K562 (cell line): ENCODE results near the gene CEACAM21. TPM values are rescaled to one million over a fixed set of nuclear protein-coding genes. Genes with fewer than 3 reads are reported as not detected.

Source experiments
- ATAC-seq: fragments of 200-7000 bp; cut with Tn5 transposase; 3 replicates; pipeline ENCODE4 v1.9.1; 2020; ENCODE audit warnings: moderate library complexity
- BruUV-seq: library from RNA; stranded (reverse); fragments of 400-500 nt; replicated peaks from 2 replicates; lab custom pipeline; 2021; lab: Mats Ljungman, UMichigan
- CTCF ChIA-PET: fragments of 300-600 bp; formaldehyde crosslinking; extraction: SDS; loops from one replicate; lab custom pipeline; 2021; ENCODE audit warnings: low intra/inter-chr PET ratio; lab: Yijun Ruan, JAX
- POLR2A ChIA-PET: fragments of 300-600, 350-650 bp; sonication (Branson Sonifier 250); formaldehyde crosslinking; extraction: SDS; loops from one replicate; lab custom pipeline; 2021; ENCODE audit warnings: antibody characterized with exemption, inconsistent platforms; lab: Yijun Ruan, JAX
- DNase-seq, 4 experiments: peaks; one replicate each; pipeline versions ENCODE4 v3.0.0 to v3.0.0-alpha.2; 2011 to 2018; ENCODE audit warnings: low spot score in 3 of 4, mixed read lengths in 3 of 4; ENCODE audit errors: extremely low read depth in 1 of 4
- FAIRE-seq: peaks from 2 replicates; lab custom pipeline; 2011; peaks lifted over from hg19 to GRCh38; lab: Jason Lieb, UNC
- H2AFZ ChIP-seq: 2 replicates; pipeline ENCODE4 v1.6.0; 2011; ENCODE audit warnings: low read depth, low read length, control low read depth, inconsistent platforms
- H3K27ac ChIP-seq: fragments of 200-600 bp; 3 replicates; pipeline ENCODE4 v1.8.0; 2011; ENCODE audit warnings: low read depth, mild to moderate bottlenecking, control low read depth, inconsistent platforms, low read length, moderate library complexity, mixed read lengths; ENCODE audit errors: extremely low read depth
- H3K27me3 ChIP-seq, 2 experiments: fragments of 300-600 bp in 1 of 2; 2 replicates in 1 of 2; 3 replicates in 1 of 2; pipeline versions ENCODE4 v1.6.0 to v1.8.0; 2011; ENCODE audit warnings: inconsistent platforms in 2 of 2, low read length in 2 of 2, mild to moderate bottlenecking in 1 of 2, mixed read lengths in 1 of 2, moderate library complexity in 1 of 2; ENCODE audit not compliant: control insufficient read depth in 2 of 2, insufficient read depth in 2 of 2
- H3K36me3 ChIP-seq: fragments of 300-600 bp; 3 replicates; pipeline ENCODE4 v1.8.0; 2011; ENCODE audit warnings: mild to moderate bottlenecking, low read length, inconsistent platforms; ENCODE audit not compliant: control insufficient read depth, insufficient read depth
- H3K4me1 ChIP-seq, 2 experiments: fragments of 200-600 bp in 1 of 2; replicated peaks in 1 of 2; 2 replicates in 1 of 2; 3 replicates in 1 of 2; pipeline versions ENCODE4 v1.5.1 to v1.8.0; 2011; ENCODE audit warnings: inconsistent platforms in 2 of 2, low read length in 2 of 2, mild to moderate bottlenecking in 1 of 2, mixed read lengths in 1 of 2, moderate library complexity in 1 of 2; ENCODE audit not compliant: control insufficient read depth in 2 of 2, insufficient read depth in 2 of 2
- H3K4me2 ChIP-seq: 2 replicates; pipeline ENCODE4 v1.6.1; 2011; ENCODE audit warnings: low read length, control low read depth, inconsistent platforms, mixed read lengths; ENCODE audit not compliant: insufficient read depth
- H3K4me3 ChIP-seq: fragments of 200-600 bp; sonication (generic), shearing (Covaris generic); 2 replicates; pipeline ENCODE4 v1.5.1; 2016; ENCODE audit warnings: control low read depth, inconsistent platforms
- H3K79me2 ChIP-seq: fragments of 200-600 bp; 3 replicates; pipeline ENCODE4 v1.8.0; 2011; ENCODE audit warnings: low read length, inconsistent platforms; ENCODE audit not compliant: control insufficient read depth, insufficient read depth
- H3K9ac ChIP-seq, 2 experiments: 2 replicates each; pipeline versions ENCODE4 v1.6.0 to v1.6.1; 2011; ENCODE audit warnings: low read depth in 2 of 2, low read length in 2 of 2, control low read depth in 1 of 2, inconsistent platforms in 1 of 2, mild to moderate bottlenecking in 1 of 2, mixed read lengths in 1 of 2; ENCODE audit not compliant: insufficient read depth in 1 of 2
- H3K9me1 ChIP-seq: one replicate; pipeline ENCODE4 v1.6.0; 2011; ENCODE audit warnings: inconsistent platforms, mild to moderate bottlenecking, low read length, moderate library complexity; ENCODE audit not compliant: control insufficient read depth, insufficient read depth
- H3K9me3 ChIP-seq: replicated peaks from 2 replicates; pipeline ENCODE4 v1.5.1; 2011; ENCODE audit warnings: low read depth, low read length, inconsistent platforms; ENCODE audit not compliant: control insufficient read depth, insufficient read depth
- H4K20me1 ChIP-seq: replicated peaks from 2 replicates; pipeline ENCODE4 v1.6.1; 2011; ENCODE audit warnings: low read length, inconsistent platforms, mixed read lengths; ENCODE audit not compliant: control insufficient read depth, insufficient read depth
- BCL6 ChIP-seq: fragments of 250-450 bp; sonication (Bioruptor Pico); IDR thresholded peaks from 2 replicates; pipeline ENCODE4 v1.4.0; 2020
- GABPB1 ChIP-seq: sonication (generic); formaldehyde crosslinking; IDR thresholded peaks from 2 replicates; pipeline ENCODE4 v1.8.0; 2022; ENCODE audit warnings: mild to moderate bottlenecking, missing genetic modification reagents
- HSF4 ChIP-seq: fragments of 250-450 bp; sonication (Bioruptor Pico); IDR thresholded peaks from 2 replicates; pipeline ENCODE4 v2.1.2; 2022; ENCODE audit warnings: mild to moderate bottlenecking, moderate library complexity, borderline replicate concordance
- JUN ChIP-seq, 2 experiments: sonication (generic) in 1 of 2; formaldehyde crosslinking in 1 of 2; IDR thresholded peaks; 2 replicates each; pipeline versions ENCODE4 v1.6.1 to v1.8.0; 2012 to 2022; ENCODE audit warnings: borderline replicate concordance in 2 of 2, mild to moderate bottlenecking in 2 of 2, improper control_type of control experiment in 1 of 2, low read depth in 1 of 2, low read length in 1 of 2, missing genetic modification reagents in 1 of 2
- NFATC3 ChIP-seq: fragments of 450-650 bp; IDR thresholded peaks from 2 replicates; pipeline ENCODE4 v1.6.1; 2017; ENCODE audit warnings: mild to moderate bottlenecking
- NFIC ChIP-seq: fragments of 450-650 bp; IDR thresholded peaks from 2 replicates; pipeline ENCODE4 v1.6.1; 2017; ENCODE audit warnings: mild to moderate bottlenecking, inconsistent platforms
- NR1H2 ChIP-seq: sonication (generic); formaldehyde crosslinking; IDR thresholded peaks from 2 replicates; pipeline ENCODE4 v1.4.0; 2020; ENCODE audit warnings: mild to moderate bottlenecking, missing genetic modification reagents
- POU5F1 ChIP-seq: fragments of 150-350 bp; IDR thresholded peaks from 2 replicates; pipeline ENCODE4 v1.6.1; 2014; ENCODE audit warnings: borderline replicate concordance, low read length, low read depth, mild to moderate bottlenecking; ENCODE audit not compliant: partially characterized antibody
- RAD21 ChIP-seq, 2 experiments: fragments of 250-450 bp in 1 of 2; fragments of 450-650 bp in 1 of 2; sonication (Bioruptor Pico) in 1 of 2; formaldehyde crosslinking in 1 of 2; IDR thresholded peaks in 1 of 2; conservative IDR thresholded peaks in 1 of 2; 2 replicates each; pipeline versions ENCODE4 v1.4.0 to v1.8.0; 2020 to 2022; ENCODE audit warnings: mild to moderate bottlenecking in 2 of 2, moderate library complexity in 1 of 2
- RFX7 ChIP-seq: fragments of 250-450 bp; sonication (Bioruptor Pico); IDR thresholded peaks from 2 replicates; pipeline ENCODE4 v1.5.1; 2021; ENCODE audit warnings: mild to moderate bottlenecking
- SMAD2 ChIP-seq: fragments of 150-350 bp; IDR thresholded peaks from 2 replicates; pipeline ENCODE4 v1.6.1; 2014; ENCODE audit warnings: low read depth, mild to moderate bottlenecking, low read length
- SUPT5H ChIP-seq: fragments of 450-650 bp; IDR thresholded peaks from 2 replicates; pipeline ENCODE4 v1.6.1; 2016
- XRCC3 ChIP-seq: fragments of 450-650 bp; IDR thresholded peaks from 2 replicates; pipeline ENCODE4 v1.6.1; 2017; ENCODE audit warnings: mild to moderate bottlenecking, moderate library complexity
- ZNF197 ChIP-seq: fragments of 200-800 bp; sonication (Bioruptor generic); IDR thresholded peaks from 2 replicates; pipeline ENCODE4 v1.6.1; 2016; ENCODE audit warnings: low read depth, missing genetic modification characterization, missing compliant biosample characterization
- ZNF41 ChIP-seq: fragments of 250-450 bp; sonication (Bioruptor Pico); conservative IDR thresholded peaks from 2 replicates; pipeline ENCODE4 v1.4.0; 2020; ENCODE audit warnings: mild to moderate bottlenecking
- ZNF445 ChIP-seq: fragments of 250-450 bp; sonication (Bioruptor Pico); IDR thresholded peaks from 2 replicates; pipeline ENCODE4 v1.4.0; 2020; ENCODE audit warnings: low read depth, mild to moderate bottlenecking, moderate library complexity
- ZNF668 ChIP-seq: fragments of 250-450 bp; sonication (Bioruptor Pico); IDR thresholded peaks from 2 replicates; pipeline ENCODE4 v1.8.0; 2022; ENCODE audit warnings: mild to moderate bottlenecking, inconsistent platforms
- ZNF740 ChIP-seq, 3 experiments: fragments of 200-800 bp in 1 of 3; sonication (Bioruptor generic) in 1 of 3; sonication (generic) in 1 of 3; formaldehyde crosslinking in 1 of 3; IDR thresholded peaks; 2 replicates each; pipeline versions ENCODE4 v1.6.1 to v1.8.0; 2016 to 2022; ENCODE audit warnings: mild to moderate bottlenecking in 2 of 3, missing compliant biosample characterization in 2 of 3, missing genetic modification characterization in 2 of 3, missing genetic modification reagents in 1 of 3
- WGBS: fragments of 100-300 bp; shearing (Covaris generic); methylation state at CpG from one replicate; pipeline ENCODE4 v1.1.6; 2016; ENCODE audit warnings: low coverage, mixed read lengths; ENCODE audit not compliant: insufficient coverage; ENCODE audit errors: missing lambda C conversion rate; 5-methylcytosine and 5-hydroxymethylcytosine counted together
- in situ Hi-C: fragments of 300-500 bp; cut with MboI; formaldehyde crosslinking; loops from 4 replicates; pipeline ENCODE4 v1.15.0; 2018; ENCODE audit warnings: inconsistent platforms, mixed read lengths
- intact Hi-C: fragments of 100-400 bp; cut with micrococcal nuclease; formaldehyde crosslinking; loops from 2 replicates; pipeline ENCODE4 v1.14.2; 2022
- polyA plus RNA-seq, 8 experiments: library from polyadenylated mRNA; depleted of rRNA in 4 of 8; stranded (reverse) in 5 of 8; unstranded in 3 of 8; fragments of >200 nt; fragmentation: Nextera tagmentation in 2 of 8; fragmentation: Illumina TruSeq in 1 of 8; extraction: Ambion mirVana in 2 of 8; extraction: Trizol in 1 of 8; gene quantifications; 2 replicates each; pipeline versions ENCODE4 v1.2.1 to v1.2.3, GENCODE V29; 2011 to 2014; ENCODE audit warnings: inconsistent platforms in 1 of 8, missing spikeins in 1 of 8
- total RNA-seq, 7 experiments: library from RNA; depleted of rRNA in 6 of 7; stranded (reverse); fragments of >200 nt in 6 of 7; fragmentation: Illumina TruSeq in 2 of 7; extraction: Trizol in 2 of 7; gene quantifications; 2 replicates each; pipeline versions ENCODE4 v1.2.1 to v1.2.3, GENCODE V29; 2011 to 2021; ENCODE audit warnings: low replicate concordance in 1 of 7
- TF ChIP-seq, protein P1 (sequence below): fragments of 450-650 bp; IDR thresholded peaks from 2 replicates; pipeline ENCODE4 v1.6.1; 2018; ENCODE audit warnings: mild to moderate bottlenecking, low read depth; ENCODE audit not compliant: partially characterized antibody

CEACAM21 gene
- total and polyA plus RNA-seq, 9 of the 15 experiments (the other 6 are each of a cell fraction or from before 2014, with no cell fraction given), result 0.06 to 0.40 (median 0.18) TPM; not detected in 1

DNA sequence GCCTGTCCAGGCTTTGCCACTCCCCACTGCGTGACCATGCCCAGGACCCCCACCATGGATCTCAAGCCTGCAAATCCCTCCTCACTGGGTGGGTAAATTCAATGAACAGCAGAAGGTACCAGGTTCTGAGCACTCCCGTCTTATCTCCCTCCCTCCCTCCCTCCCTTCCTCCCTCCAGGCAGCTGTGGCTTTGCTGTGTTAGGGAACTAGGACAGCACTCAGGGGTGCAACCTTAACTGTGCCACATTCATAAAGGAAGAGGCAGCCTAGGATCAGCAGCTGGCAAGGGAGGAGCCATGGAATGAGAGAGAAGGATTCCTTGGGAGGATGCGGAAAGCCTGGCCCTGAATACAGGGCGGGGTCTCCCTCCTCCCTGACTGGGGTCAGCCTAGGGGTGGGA lies 45.3 kb downstream of the CEACAM21 start:
- Histone ChIP-seq H3K36me3 (no peaks in the 10 kb centered on the region), H3K4me1 (no peaks in the 10 kb centered on the region), H3K27me3 (peaks cover 0 to 10% of the 10 kb centered on the region in 2 experiments; a peak in 1 of 5 replicates), H3K4me3 (no peak overlapping the region), H4K20me1 (peaks cover 6% of the 10 kb centered on the region; the same call in 1 of the 2 replicates), H3K9me1 (peaks cover 3% of the 10 kb centered on the region), H3K9ac (no peak overlapping the region), H3K4me2 (no peak overlapping the region), H3K9me3 (no peaks in the 10 kb centered on the region), H3K27ac (no peak overlapping the region), H2AFZ (no peak overlapping the region), H3K79me2 (no peaks in the 10 kb centered on the region)
- ATAC-seq (no peak), FAIRE-seq (no peak), DNase-seq (no peak)
- WGBS, result 0% methylated on average over 3 of the region's 4 CpGs
- intact Hi-C loops (no loop called here), in situ Hi-C loops (no loop called here)
- ChIA-PET POLR2A (no interaction called here), CTCF (no interaction called here)
- no TSS peak for BruUV-seq
- TF ChIP-seq GABPB1 (CRISPR knock-in tag), result no peak
- no peak for TF ChIP-seq XRCC3
- no peak for TF ChIP-seq ZNF197
- TF ChIP-seq ZNF41 (CRISPR knock-in tag), result no peak
- TF ChIP-seq BCL6 (CRISPR knock-in tag), result no peak
- TF ChIP-seq ZNF445, result no peak
- no peak for TF ChIP-seq NFATC3
- no peak for TF ChIP-seq NFIC
- TF ChIP-seq POU5F1, result no peak
- TF ChIP-seq ZNF668 (CRISPR knock-in tag), result no peak
- no peak for TF ChIP-seq ZNF740 (CRISPR knock-in tag; IDR thresholded peaks at IDR 0.05)
- no peak for TF ChIP-seq ZNF740 (tag; IDR thresholded peaks at IDR 0.05)
- no peak for TF ChIP-seq RFX7 (CRISPR knock-in tag)
- TF ChIP-seq HSF4 (CRISPR knock-in tag), result no peak
- TF ChIP-seq SMAD2, result no peak
- no peak for TF ChIP-seq JUN (IDR thresholded peaks at IDR 0.05; ENCODE audit: borderline replicate concordance, low read depth, low read length)
- no peak for TF ChIP-seq JUN (CRISPR knock-in tag; IDR thresholded peaks at IDR 0.05; ENCODE audit: borderline replicate concordance)
- TF ChIP-seq, protein P1, sequence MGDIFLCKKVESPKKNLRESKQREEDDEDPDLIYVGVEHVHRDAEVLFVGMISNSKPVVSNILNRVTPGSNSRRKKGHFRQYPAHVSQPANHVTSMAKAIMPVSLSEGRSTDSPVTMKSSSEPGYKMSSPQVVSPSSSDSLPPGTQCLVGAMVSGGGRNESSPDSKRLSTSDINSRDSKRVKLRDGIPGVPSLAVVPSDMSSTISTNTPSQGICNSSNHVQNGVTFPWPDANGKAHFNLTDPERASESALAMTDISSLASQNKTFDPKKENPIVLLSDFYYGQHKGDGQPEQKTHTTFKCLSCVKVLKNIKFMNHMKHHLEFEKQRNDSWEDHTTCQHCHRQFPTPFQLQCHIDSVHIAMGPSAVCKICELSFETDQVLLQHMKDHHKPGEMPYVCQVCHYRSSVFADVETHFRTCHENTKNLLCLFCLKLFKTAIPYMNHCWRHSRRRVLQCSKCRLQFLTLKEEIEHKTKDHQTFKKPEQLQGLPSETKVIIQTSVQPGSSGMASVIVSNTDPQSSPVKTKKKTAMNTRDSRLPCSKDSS, result no peak
- TF ChIP-seq NR1H2, result no peak
- no peak for TF ChIP-seq RAD21 (CRISPR knock-in tag; conservative IDR thresholded peaks at IDR 0.05 in 1 of 2, IDR thresholded peaks at IDR 0.05 in 1 of 2)
- TF ChIP-seq SUPT5H, result no peak
